HG03460 (cell line): Measurements from ENCODE around the gene UNC50.
"Not testable (repeated sequence)": the region's sequence is repeated elsewhere in the genome, so short reads cannot be mapped to it uniquely, and the experiment has no call there.

Experiments used
- ATAC-seq: cut with Tn5 transposase; IDR thresholded peaks from one replicate; pipeline ENCODE4 v1.9.1; 2021; ENCODE audit not compliant: unreplicated experiment

The UNC50 gene

DNA sequence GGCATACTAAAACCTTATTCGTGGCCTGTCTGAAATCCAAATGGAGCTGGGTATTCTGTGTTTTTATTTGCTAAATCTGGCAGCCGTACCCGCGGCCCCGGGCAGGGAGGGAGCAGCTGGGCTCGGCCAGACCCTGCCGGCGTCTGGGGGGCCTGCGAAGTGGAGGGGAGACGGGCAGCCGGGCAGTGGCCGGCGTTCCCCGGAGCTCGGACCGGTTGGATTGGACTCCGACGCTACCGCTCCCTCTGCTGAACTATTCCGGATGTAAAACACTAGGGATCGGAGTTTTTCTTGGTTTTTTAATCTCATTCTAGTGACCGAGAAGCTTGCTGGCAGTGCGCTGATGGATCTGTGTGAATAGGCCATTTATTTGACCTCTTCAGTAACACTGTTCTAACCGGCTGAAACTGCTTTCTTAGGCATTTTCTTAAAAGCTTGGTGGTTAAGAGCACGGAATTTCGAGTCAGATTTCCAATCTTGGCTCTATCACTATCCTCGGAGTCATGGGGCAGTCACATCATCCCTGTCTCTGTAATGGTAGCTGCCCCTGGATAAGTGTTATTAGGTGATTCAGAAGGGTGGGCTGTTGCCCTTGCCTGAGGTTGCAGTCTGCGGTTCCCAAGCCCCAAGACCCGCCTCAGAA lies 694 bp downstream of the UNC50 start:
- no peak for ATAC-seq

DNA sequence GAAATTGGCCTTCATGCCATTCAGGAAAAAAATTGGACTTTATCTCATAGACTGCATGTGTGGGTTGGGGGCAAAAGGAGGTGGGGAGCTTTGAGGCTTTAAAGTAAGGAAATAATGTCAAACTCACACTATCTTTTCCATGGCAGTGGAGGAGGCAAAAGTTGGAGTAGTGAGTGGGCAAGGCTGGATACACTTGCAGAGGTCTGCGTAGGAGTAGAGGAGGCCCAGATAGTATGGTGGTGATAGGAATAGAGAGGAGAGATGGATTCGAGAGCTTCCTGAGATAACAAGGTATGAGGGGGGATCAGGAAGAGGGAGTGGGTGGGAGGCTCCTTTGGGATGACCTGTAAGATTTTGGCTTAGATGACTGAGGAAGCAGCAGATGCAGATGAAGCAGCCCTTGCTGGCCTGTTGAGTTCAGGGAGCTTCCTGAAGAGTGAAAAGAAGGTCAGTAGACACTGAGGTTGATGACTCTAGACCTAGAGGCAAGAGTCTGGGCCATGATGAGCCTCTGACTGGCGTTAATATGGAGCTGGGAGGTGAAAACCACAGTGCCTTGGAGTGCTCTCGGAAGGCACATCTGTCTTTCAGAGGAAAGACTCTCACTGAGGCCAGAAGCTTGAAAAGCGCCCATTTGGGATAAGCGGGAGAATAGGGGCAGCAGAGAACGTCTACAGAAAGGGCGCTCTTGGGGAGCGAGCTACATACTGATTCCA lies 5.8 kb downstream of the UNC50 start:
- no peak for ATAC-seq

- ATAC-seq: no peak
Measured at GRCh38 chr2:98615481-98615880, 7.1 kb downstream of the UNC50 start.

DNA sequence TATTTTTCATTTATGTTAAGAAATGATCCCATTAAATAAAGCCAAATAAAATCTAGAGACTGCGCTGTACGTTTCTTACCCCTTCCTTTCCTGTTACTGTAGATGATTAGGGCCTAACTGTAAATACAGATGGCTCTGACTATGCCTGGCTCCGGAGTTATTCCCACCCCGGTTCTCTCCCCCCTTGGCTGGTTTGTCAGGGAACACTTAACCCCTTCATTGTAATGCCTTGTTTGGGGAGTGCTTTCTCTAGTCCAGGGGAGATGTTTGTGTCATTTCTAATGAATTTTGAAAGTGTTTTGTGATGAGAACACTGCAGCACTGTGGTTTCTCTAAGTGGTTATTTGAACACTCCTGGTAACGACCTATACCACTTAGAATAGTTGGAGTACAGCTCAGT lies 8.8 kb downstream of the UNC50 start:
- ATAC-seq: no peak

DNA sequence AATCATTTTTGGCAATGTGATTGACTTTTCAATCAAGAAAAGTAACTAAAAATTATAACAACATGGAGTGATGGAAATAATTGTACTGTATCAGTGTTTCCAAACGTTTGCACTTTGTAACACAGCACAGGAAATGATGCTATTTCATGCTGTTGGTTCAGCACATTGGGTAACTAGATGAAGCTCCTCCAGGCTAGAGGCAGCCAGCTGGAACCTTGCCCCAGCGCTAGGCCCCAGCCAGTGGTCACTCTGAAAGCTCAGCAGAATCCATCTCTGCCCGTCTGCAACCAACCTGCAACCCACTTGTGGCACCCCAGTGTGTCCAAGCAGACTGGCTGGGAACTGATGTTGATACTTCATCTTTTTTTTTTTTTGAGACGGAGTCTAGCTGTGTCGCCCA lies 15.3 kb downstream of the UNC50 start:
- ATAC-seq: no peak

GRCh38 chr2:98632351-98632750 lies 24.0 kb downstream of the UNC50 start:
- no peak for ATAC-seq

GRCh38 chr2:98634406-98635092 lies 26.2 kb downstream of the UNC50 start:
- ATAC-seq: no peak

- peak; percentile 80 for ATAC-seq
Measured at GRCh38 chr2:98637401-98638147, 29.2 kb downstream of the UNC50 start.

DNA sequence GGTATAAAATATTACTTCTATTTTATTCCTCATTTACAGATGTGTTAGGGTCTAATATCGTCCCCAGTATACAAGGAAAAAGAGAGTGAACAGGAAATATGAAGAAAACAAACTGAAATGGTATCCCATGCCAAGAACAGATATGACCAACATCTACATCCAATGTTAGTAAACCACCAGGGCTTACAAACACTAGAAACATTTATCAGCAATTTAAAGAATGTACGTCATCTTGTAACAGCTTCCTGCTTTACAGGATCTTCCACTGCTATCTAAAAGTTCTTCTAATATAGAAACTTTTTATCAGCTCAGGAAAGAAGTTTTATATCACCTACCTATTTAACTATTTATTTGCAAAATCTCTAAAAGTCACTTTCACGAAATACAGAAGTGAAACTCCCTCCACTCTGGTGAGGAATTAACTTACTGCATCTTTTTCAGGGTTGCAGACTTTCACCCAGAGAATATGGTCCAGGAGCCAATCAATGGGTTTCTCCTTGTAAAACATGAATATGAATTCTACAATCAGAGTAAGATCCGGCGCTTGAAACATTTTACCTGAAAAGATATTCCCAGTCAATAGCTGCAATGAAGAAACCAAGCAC lies 35.2 kb downstream of the UNC50 start:
- no peak for ATAC-seq

DNA sequence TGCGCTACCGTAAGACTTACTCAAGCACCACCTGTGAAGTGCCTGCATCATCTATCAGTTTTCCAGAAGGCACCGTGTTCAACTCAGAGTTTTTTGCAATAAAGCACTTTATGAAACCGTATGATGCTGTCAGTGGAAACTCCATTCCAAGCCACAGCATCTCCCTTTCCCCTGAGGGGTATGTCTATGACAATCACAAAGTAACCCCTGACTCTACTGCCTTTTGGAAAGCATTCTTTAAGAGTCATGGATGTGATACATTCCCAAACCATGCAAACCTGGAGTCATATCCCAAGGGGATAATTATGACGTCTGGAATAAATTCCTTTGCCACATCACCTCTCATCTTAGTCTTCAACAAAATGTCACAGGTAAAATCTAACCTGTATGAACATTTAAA lies 39.2 kb downstream of the UNC50 start:
- no peak for ATAC-seq

DNA sequence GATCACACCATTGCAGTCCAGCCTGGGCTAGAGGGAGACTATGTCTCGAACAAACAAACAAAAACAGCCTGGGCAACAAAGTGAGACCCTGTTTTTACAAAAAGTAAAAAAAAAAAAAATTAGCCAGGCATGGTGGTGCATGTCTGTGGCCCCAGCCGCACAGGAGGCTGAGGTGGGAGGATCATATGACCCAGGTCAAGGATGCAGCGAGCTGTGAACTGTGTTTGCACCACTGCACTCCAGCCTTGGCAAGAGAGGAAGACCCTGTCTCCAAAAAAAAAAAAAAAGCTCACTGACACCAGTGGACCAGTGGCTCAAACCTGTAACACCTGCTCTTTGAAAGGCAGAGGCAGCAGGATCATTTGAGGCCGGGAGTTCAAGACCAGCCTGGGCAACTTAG lies 40.1 kb downstream of the UNC50 start:
- no peak for ATAC-seq

DNA sequence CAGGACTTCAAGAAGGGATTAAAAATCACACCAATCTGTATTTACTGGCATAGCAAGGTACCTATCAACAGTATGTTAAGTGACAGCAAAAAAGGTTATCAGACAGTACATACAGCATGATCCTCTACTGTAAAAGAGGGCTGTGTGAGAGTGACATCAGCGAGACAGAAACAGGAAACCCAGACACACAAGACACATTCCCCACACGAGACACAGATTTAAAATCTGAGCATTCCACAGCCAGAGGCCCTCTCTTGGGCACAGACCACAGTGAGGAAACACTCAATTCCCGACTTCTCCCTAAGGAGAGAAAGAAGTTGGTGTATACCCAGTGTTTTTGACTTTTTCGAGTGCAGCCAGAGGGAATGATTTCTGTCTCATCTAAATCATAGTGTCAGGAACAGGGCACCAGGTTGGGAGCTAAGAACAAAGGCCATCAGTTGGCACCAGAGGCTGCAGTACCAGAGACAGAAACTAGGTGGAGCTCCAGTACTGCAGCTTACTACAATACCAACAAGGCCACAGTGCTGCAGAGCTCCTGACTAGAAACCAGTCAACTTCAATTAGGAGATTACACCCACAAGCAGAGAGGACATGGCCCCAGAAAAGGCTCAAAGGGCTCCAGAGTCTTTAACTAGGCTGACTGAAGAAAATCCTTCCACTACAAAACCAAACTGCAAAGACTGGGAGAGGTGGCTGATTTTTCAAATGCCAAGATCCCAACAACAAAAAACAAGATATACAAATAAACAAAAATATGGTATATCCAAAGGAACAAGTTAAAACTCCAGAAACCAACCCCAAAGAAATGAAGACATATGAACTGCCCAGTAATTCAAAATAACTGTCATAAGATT lies 41.0 kb downstream of the UNC50 start:
- no peak for ATAC-seq

- ATAC-seq: no peak
Measured at GRCh38 chr2:98649992-98650375, 41.6 kb downstream of the UNC50 start.

DNA sequence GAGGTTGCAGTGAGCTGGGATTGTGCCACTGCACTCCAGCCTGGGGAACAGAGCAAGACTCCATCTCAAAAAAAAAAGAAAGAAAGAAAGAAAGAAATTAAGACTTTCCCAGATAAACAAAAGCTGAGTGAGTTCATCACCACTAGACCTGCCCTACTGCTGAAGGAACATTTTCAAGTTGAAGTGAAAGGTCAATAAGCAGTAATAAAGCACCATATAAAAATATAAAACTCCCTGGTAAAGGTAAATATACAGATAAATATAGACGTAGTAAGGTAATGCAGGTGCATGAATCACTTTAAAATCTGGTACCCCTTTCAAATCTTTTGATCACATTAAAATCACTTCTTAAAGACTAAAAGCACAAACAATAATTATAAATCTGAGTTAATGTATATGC lies 42.6 kb downstream of the UNC50 start:
- no peak for ATAC-seq

- ATAC-seq: no peak
Measured at GRCh38 chr2:98654699-98655495, 46.5 kb downstream of the UNC50 start.

DNA sequence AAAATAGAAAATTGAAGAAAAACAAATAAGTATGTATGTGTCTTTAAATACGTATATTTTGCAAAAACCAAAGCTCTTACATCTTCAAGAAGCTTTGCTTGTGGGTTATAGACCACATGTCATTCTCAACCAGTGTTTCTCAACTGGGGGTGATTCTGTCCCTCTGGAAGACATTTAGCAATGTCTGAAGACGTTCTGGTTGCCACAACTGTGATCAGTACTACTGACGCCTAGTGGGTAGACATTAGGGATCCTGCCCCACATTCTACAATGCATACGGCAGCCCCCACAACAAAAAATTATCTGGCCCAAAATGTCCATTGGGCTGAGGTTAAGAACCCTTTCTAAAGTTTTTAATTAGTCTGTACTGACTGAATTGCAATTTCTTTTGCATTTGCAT lies 48.4 kb downstream of the UNC50 start:
- no peak for ATAC-seq

DNA sequence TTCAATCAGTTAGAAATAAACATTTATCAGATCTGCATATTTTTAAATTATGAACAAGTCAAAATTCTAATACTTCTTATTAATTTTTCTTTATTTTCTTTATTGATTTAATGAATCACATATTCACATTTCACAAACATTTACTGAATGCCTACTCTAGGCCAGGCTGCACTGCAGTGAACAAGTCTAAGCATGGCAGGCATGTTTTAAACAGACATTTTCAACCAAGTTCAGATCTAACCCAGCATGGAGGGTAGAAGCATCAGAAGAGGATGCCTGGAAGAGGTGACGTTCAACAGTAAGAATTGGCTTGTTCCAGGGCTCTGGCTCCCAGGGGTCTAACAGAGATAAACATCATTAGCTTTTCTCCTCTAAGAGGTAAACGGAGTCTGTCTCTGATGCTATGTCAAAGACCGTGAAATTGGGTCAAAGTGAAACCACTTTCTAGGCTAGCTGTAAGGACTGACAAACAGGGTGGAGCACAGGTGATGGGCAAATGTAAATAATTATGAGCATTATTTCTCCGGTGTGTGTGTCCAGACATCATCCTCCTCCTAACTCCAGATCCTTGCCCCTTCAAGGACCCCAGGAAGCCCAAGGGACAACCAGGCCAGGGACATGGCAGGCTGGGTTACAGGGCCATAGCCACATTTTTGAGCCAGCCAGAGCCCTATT lies 50.6 kb downstream of the UNC50 start:
- ATAC-seq: no peak

- not testable (repeated sequence) for ATAC-seq
Measured at GRCh38 chr2:98659491-98659840, 51.1 kb downstream of the UNC50 start.

GRCh38 chr2:98663511-98664090 lies 55.2 kb downstream of the UNC50 start:
- no peak for ATAC-seq
